GM12801 (cell line): ENCODE results near the gene STIP1.

Experiments used
- CTCF ChIP-seq: IDR thresholded peaks from one replicate; pipeline ENCODE4 v1.5.1; 2011; ENCODE audit warnings: control low read depth; ENCODE audit not compliant: insufficient read length; ENCODE audit errors: extremely low read depth

The STIP1 gene

GRCh38 chr11:64239662-64240434 lies 53.9 kb downstream of the STIP1 start:
- no peak for TF ChIP-seq CTCF

GRCh38 chr11:64240435-64241240 lies 54.7 kb downstream of the STIP1 start, which contains the start of gene FKBP2:
FKBP2 (plus strand) TSS chr11:64241095; CDS start chr11:64242388, 1,293 bp downstream.
- TF ChIP-seq CTCF = no peak

- TF ChIP-seq CTCF = no peak
Measured at GRCh38 chr11:64241241-64241490, 55.2 kb downstream of the STIP1 start.

- TF ChIP-seq CTCF = no peak
Measured at GRCh38 chr11:64241491-64242374, 55.8 kb downstream of the STIP1 start.

- TF ChIP-seq CTCF = no peak
Measured at GRCh38 chr11:64243236-64243854, 57.4 kb downstream of the STIP1 start.

- TF ChIP-seq CTCF = no peak
Measured at GRCh38 chr11:64244107-64244506, 58.1 kb downstream of the STIP1 start.

GRCh38 chr11:64244966-64245365 lies 59.0 kb downstream of the STIP1 start:
- TF ChIP-seq CTCF = no peak
